ENCODE data around the gene WWOX.

The WWOX gene

DNA sequence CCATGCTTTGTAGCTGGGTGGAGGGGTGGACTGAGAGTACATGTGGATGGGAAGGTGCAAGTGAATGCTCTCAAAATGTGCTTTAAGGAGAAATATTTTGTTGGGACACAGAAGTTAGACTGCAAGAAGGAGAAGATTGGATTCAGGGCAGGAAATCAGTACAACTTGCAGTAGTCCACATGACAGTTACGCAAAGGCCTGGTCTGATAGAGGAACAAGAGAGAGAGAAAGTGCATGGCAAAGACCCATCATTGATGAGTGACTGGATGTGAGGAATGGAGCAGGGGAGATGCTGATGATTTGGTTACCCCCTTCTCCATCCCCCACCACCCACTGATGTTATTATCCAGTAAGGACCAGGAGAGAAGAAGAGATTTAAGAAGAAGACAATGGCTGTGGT, 1028.3 kb downstream of the WWOX start:
- TF ChIP-seq CTCF (IDR thresholded peaks at IDR 0.05; ENCODE audit: insufficient read depth, low read depth, low read length, missing control alignments): no peak
- DNase-seq (ENCODE audit: low read depth): no peak
- no peak overlapping the region for H3K4me3 ChIP-seq (ENCODE audit: low read depth, low read length)

- no peak overlapping the region for H3K4me3 ChIP-seq (ENCODE audit: low read depth, low read length)
- DNase-seq (ENCODE audit: low read depth): no peak
- TF ChIP-seq CTCF (IDR thresholded peaks at IDR 0.05; ENCODE audit: insufficient read depth, low read depth, low read length, missing control alignments): no peak
Measured at GRCh38 chr16:79128706-79129105, 1029.3 kb downstream of the WWOX start.

- no peak overlapping the region for H3K4me3 ChIP-seq (ENCODE audit: low read depth, low read length)
- no peak for TF ChIP-seq CTCF (IDR thresholded peaks at IDR 0.05; ENCODE audit: insufficient read depth, low read depth, low read length, missing control alignments)
- DNase-seq (ENCODE audit: low read depth): no peak
Measured at GRCh38 chr16:79130616-79131015, 1031.2 kb downstream of the WWOX start.

GRCh38 chr16:79131321-79132075, 1032.0 kb downstream of the WWOX start:
- TF ChIP-seq CTCF (IDR thresholded peaks at IDR 0.05; ENCODE audit: insufficient read depth, low read depth, low read length, missing control alignments): no peak
- no peak overlapping the region for H3K4me3 ChIP-seq (ENCODE audit: low read depth, low read length)
- DNase-seq (ENCODE audit: low read depth): no peak

DNA sequence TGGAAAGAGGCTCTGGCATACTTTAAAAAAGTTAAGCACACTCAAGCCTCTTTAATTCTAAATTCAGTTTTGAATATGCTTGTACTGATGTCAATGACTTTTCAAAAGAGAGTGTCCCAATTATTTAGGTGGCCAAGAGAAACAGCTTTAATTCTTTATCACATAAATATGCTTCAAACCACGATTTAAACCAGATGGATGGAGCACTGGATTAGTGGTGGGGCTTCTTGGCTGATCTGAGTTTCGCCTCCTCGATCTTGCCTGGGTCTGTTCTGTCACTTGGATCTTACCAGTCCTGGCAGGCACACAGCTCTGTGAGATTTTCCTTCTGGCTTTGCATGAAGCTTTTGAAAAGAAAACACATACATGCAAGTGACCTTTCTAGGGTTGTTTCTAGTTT, 1033.2 kb downstream of the WWOX start:
- no peak overlapping the region for H3K4me3 ChIP-seq (ENCODE audit: low read depth, low read length)
- no peak for DNase-seq (ENCODE audit: low read depth)
- TF ChIP-seq CTCF (IDR thresholded peaks at IDR 0.05; ENCODE audit: insufficient read depth, low read depth, low read length, missing control alignments): no peak

DNA sequence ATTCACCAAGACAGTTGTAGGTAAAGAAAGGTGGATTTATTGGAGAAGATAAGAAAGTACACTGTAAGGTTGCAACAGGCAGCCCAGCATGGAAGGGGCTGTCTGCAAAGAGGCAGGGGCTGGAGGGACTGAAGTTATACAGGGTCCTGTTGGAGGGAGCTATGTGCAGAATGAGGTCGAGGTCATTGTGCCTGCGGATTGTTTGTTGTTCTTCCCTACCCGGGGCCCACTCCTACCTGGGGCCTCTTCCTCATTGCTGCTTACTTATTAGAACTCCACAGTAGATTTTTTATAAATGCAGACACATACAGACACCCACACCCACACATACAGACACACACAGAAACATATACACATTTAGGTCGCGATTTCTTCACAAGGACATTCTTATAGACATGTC, 1034.8 kb downstream of the WWOX start:
- no peak overlapping the region for H3K4me3 ChIP-seq (ENCODE audit: low read depth, low read length)
- DNase-seq (ENCODE audit: low read depth): no peak
- TF ChIP-seq CTCF (IDR thresholded peaks at IDR 0.05; ENCODE audit: insufficient read depth, low read depth, low read length, missing control alignments): no peak

DNA sequence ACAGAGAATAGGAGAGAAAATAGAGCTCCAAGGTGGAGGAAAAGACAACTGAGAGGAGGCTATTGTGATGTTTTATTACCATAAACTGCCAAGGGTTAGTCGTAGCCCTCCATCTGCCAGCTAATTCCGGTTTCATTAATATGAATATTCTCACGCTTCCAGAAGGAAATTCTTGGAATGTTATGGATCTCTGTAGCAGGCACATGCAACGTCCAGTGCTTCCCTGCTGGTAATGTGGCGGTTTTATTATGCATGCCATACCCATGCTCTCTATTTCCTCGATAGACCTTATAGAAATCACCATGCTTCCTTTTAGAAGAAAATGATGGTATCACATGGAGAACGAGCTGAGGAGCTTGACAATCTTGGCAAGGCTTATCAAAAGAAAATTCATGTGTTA, 1037.5 kb downstream of the WWOX start:
- no peak overlapping the region for H3K4me3 ChIP-seq (ENCODE audit: low read depth, low read length)
- no peak for DNase-seq (ENCODE audit: low read depth)
- TF ChIP-seq CTCF (IDR thresholded peaks at IDR 0.05; ENCODE audit: insufficient read depth, low read depth, low read length, missing control alignments): no peak
